ENCODE results near the gene CLTC.

Gene CLTC

GRCh38 chr17:59696682-59697277 lies 77.1 kb downstream of the CLTC start:
- TF ChIP-seq SIN3A (IDR thresholded peaks at IDR 0.05; ENCODE audit: borderline replicate concordance, insufficient read depth, low read length) (no peak), TAF1 (IDR thresholded peaks at IDR 0.05; ENCODE audit: borderline replicate concordance, insufficient read depth, low read length) (no peak), POLR2AphosphoS5 (IDR thresholded peaks at IDR 0.05; ENCODE audit: low read depth, low read length) (peak; percentile 70), REST (IDR thresholded peaks at IDR 0.05; ENCODE audit: insufficient read depth in 1 of 2, low read depth in 2 of 2, low read length in 2 of 2) (no peak), FOXP2 (optimal IDR thresholded peaks at IDR 0.05; ENCODE audit: borderline replicate concordance, extremely low read depth, extremely low read length, insufficient read depth) (no peak)

GRCh38 chr17:59698143-59698542 lies 78.4 kb downstream of the CLTC start:
- TF ChIP-seq SIN3A (IDR thresholded peaks at IDR 0.05; ENCODE audit: borderline replicate concordance, insufficient read depth, low read length) (no peak), POLR2AphosphoS5 (IDR thresholded peaks at IDR 0.05; ENCODE audit: low read depth, low read length) (no peak), FOXP2 (optimal IDR thresholded peaks at IDR 0.05; ENCODE audit: borderline replicate concordance, extremely low read depth, extremely low read length, insufficient read depth) (no peak), REST (IDR thresholded peaks at IDR 0.05; ENCODE audit: insufficient read depth in 1 of 2, low read depth in 2 of 2, low read length in 2 of 2) (no peak), TAF1 (IDR thresholded peaks at IDR 0.05; ENCODE audit: borderline replicate concordance, insufficient read depth, low read length) (no peak)

DNA sequence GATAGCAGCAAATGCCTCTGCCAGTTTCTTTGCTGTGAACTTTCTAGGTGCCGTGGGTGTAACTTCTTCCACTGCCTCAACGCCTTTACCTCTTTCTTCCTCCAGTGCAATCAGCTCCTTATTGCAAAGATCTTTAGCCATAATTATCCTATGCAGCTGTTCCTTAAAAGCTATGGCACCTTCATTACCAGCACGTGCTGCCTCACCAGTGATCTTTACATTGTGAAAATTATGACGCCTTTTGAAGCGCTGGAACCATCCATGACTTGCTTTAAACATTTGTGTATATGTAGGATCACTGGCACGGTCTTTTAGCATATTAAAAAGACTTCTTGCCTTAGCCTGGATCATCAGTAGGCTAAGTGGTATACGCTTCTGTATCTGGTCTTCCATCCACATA lies 79.5 kb downstream of the CLTC start:
- TF ChIP-seq SIN3A (IDR thresholded peaks at IDR 0.05; ENCODE audit: borderline replicate concordance, insufficient read depth, low read length) = no peak
- TF ChIP-seq POLR2AphosphoS5 (IDR thresholded peaks at IDR 0.05; ENCODE audit: low read depth, low read length) = no peak
- TF ChIP-seq TAF1 (IDR thresholded peaks at IDR 0.05; ENCODE audit: borderline replicate concordance, insufficient read depth, low read length) = no peak
- TF ChIP-seq REST (IDR thresholded peaks at IDR 0.05; ENCODE audit: insufficient read depth in 1 of 2, low read depth in 2 of 2, low read length in 2 of 2) = no peak
- no peak for TF ChIP-seq FOXP2 (optimal IDR thresholded peaks at IDR 0.05; ENCODE audit: borderline replicate concordance, extremely low read depth, extremely low read length, insufficient read depth)

DNA sequence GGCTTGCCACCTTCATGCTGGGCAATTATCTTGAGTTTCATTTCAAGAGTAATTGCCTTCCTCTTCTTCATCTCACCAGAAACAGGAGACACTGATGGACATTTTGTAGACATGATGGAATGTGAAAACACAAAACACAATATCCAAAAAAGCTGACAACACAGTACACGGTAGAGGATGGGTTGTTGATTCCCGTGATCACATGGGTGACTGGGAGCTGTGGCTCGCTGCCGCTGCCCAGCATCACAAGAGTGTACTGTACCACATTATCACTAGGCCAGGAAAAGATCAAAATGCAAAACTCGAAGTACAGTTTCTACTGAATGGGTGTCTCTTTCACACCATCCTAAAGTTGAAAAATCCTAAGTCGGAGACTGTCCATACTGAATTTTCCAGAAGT lies 80.1 kb downstream of the CLTC start:
- TF ChIP-seq TAF1 (IDR thresholded peaks at IDR 0.05; ENCODE audit: borderline replicate concordance, insufficient read depth, low read length) (no peak), POLR2AphosphoS5 (IDR thresholded peaks at IDR 0.05; ENCODE audit: low read depth, low read length) (no peak), REST (IDR thresholded peaks at IDR 0.05; ENCODE audit: insufficient read depth in 1 of 2, low read depth in 2 of 2, low read length in 2 of 2) (no peak)

DNA sequence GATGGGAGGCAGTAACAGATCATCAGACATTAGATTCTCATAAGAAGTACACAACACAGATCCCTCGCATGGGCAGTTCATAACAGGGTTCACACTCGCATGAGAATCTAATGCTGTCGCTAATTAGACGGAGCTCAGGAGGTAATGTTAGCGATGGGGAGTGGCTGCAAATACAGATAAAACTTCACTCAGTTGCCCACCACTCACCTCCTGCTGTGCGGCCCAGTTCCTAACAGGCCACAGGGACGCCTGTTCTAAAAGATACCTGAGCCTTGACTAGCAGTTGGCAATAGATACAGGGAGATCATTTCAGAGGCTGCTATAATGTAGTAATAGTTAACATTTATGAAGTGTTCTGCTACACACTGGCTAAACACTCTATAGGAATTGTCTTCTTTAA lies 82.6 kb downstream of the CLTC start:
- no peak for TF ChIP-seq SIN3A (IDR thresholded peaks at IDR 0.05; ENCODE audit: borderline replicate concordance, insufficient read depth, low read length)
- no peak for TF ChIP-seq REST (IDR thresholded peaks at IDR 0.05; ENCODE audit: insufficient read depth in 1 of 2, low read depth in 2 of 2, low read length in 2 of 2)
- TF ChIP-seq TAF1 (IDR thresholded peaks at IDR 0.05; ENCODE audit: borderline replicate concordance, insufficient read depth, low read length) = no peak
- no peak for TF ChIP-seq FOXP2 (optimal IDR thresholded peaks at IDR 0.05; ENCODE audit: borderline replicate concordance, extremely low read depth, extremely low read length, insufficient read depth)
- TF ChIP-seq POLR2AphosphoS5 (IDR thresholded peaks at IDR 0.05; ENCODE audit: low read depth, low read length) = no peak
